IMR-90 (cell line): ENCODE results near the gene MOB2. TPM values are rescaled to one million over a fixed set of nuclear protein-coding genes. Genes with fewer than 3 reads are reported as not detected.

ENCODE experiments used
- ATAC-seq: fragments of 200-7000 bp; cut with Tn5 transposase; 2 replicates; pipeline ENCODE4 v1.9.1; 2020; ENCODE audit warnings: low read depth, mild to moderate bottlenecking, moderate library complexity
- BruUV-seq: library from RNA; stranded (reverse); fragments of 400-500 nt; replicated peaks from 2 replicates; lab custom pipeline; 2021; lab: Mats Ljungman, UMichigan
- CTCF ChIA-PET: fragments of 300-600 bp; formaldehyde crosslinking; extraction: SDS; loops from one replicate; lab custom pipeline; 2021; ENCODE audit warnings: antibody characterized with exemption; lab: Yijun Ruan, JAX
- POLR2A ChIA-PET: fragments of 300-600 bp; sonication (Branson Sonifier 250); formaldehyde crosslinking; loops from one replicate; lab custom pipeline; 2022; ENCODE audit warnings: antibody characterized with exemption; ENCODE audit not compliant: unreplicated experiment; lab: Charles Lee
- DNase-seq: peaks from one replicate; pipeline ENCODE4 v3.0.0; 2013
- H2AFZ ChIP-seq: replicated peaks from 2 replicates; pipeline ENCODE3; 2013; ENCODE audit warnings: low read length, mild to moderate bottlenecking; ENCODE audit not compliant: poor library complexity
- H2AK5ac ChIP-seq: 2 replicates; pipeline ENCODE4 v1.6.1; 2013; ENCODE audit warnings: low read depth, low read length, inconsistent platforms
- H2AK9ac ChIP-seq: replicated peaks from 2 replicates; pipeline ENCODE3; 2013; ENCODE audit warnings: mild to moderate bottlenecking, low read depth, low read length, moderate library complexity; ENCODE audit not compliant: poor library complexity
- H2BK120ac ChIP-seq: 2 replicates; pipeline ENCODE4 v1.6.1; 2013; ENCODE audit warnings: low read depth, low read length, inconsistent platforms
- H2BK15ac ChIP-seq: 3 replicates; pipeline ENCODE4 v1.6.1; 2013; ENCODE audit warnings: low read depth, low read length, inconsistent platforms
- H2BK20ac ChIP-seq: 2 replicates; pipeline ENCODE4 v1.6.1; 2013; ENCODE audit warnings: low read depth, mild to moderate bottlenecking, inconsistent platforms, low read length, moderate library complexity
- H2BK5ac ChIP-seq: 2 replicates; pipeline ENCODE4 v1.6.1; 2013; ENCODE audit warnings: mild to moderate bottlenecking, low read depth, low read length, inconsistent platforms; ENCODE audit not compliant: poor library complexity, severe bottlenecking
- H3K14ac ChIP-seq: replicated peaks from 2 replicates; pipeline ENCODE4 v1.6.1; 2013; ENCODE audit warnings: low read depth, low read length, inconsistent platforms
- H3K18ac ChIP-seq: 2 replicates; pipeline ENCODE4 v1.6.1; 2013; ENCODE audit warnings: low read depth, low read length, control low read depth
- H3K23ac ChIP-seq: 2 replicates; pipeline ENCODE4 v1.6.1; 2013; ENCODE audit warnings: low read depth, low read length, inconsistent platforms
- H3K27ac ChIP-seq: 2 replicates; pipeline ENCODE4 v1.5.1; 2013; ENCODE audit warnings: mild to moderate bottlenecking, control low read depth, low read length; ENCODE audit not compliant: insufficient read depth
- H3K27me3 ChIP-seq: 2 replicates; pipeline ENCODE4 v1.6.1; 2013; ENCODE audit warnings: low read length; ENCODE audit not compliant: control insufficient read depth, insufficient read depth
- H3K36me3 ChIP-seq: 2 replicates; pipeline ENCODE4 v1.6.1; 2013; ENCODE audit warnings: low read length, mixed read lengths; ENCODE audit not compliant: control insufficient read depth, insufficient read depth
- H3K4ac ChIP-seq: 2 replicates; pipeline ENCODE4 v1.6.1; 2013; ENCODE audit warnings: low read depth, low read length, inconsistent platforms
- H3K4me1 ChIP-seq: 2 replicates; pipeline ENCODE4 v1.6.1; 2013; ENCODE audit warnings: low read length, mixed read lengths; ENCODE audit not compliant: control insufficient read depth, insufficient read depth
- H3K4me2 ChIP-seq: 2 replicates; pipeline ENCODE4 v1.6.1; 2013; ENCODE audit warnings: low read depth, mild to moderate bottlenecking, control low read depth, low read length, moderate library complexity
- H3K4me3 ChIP-seq: 2 replicates; pipeline ENCODE4 v1.5.1; 2013; ENCODE audit warnings: low read depth, mild to moderate bottlenecking, control low read depth, low read length, moderate library complexity; ENCODE audit not compliant: insufficient read depth
- H3K56ac ChIP-seq: 2 replicates; pipeline ENCODE4 v1.6.1; 2013; ENCODE audit warnings: low read length, inconsistent platforms; ENCODE audit not compliant: insufficient read depth; ENCODE audit errors: extremely low read depth
- H3K79me1 ChIP-seq, 2 experiments: 2 replicates each; pipeline ENCODE4 v1.6.1; 2013; ENCODE audit warnings: low read length in 2 of 2, inconsistent platforms in 1 of 2, low read depth in 1 of 2
- H3K9ac ChIP-seq: 2 replicates; pipeline ENCODE4 v1.6.1; 2013; ENCODE audit warnings: low read depth, low read length, control low read depth
- H3K9me1 ChIP-seq: 2 replicates; pipeline ENCODE4 v1.6.1; 2013; ENCODE audit warnings: low read length, inconsistent platforms; ENCODE audit not compliant: insufficient read depth
- H3K9me3 ChIP-seq: 2 replicates; pipeline ENCODE4 v1.6.1; 2013; ENCODE audit warnings: low read length; ENCODE audit not compliant: control insufficient read depth, insufficient read depth
- H4K20me1 ChIP-seq: 2 replicates; pipeline ENCODE4 v1.6.1; 2013; ENCODE audit warnings: low read length, inconsistent platforms; ENCODE audit not compliant: insufficient read depth
- H4K5ac ChIP-seq: 2 replicates; pipeline ENCODE4 v1.6.1; 2013; ENCODE audit warnings: mild to moderate bottlenecking, low read depth, low read length, control low read depth
- H4K8ac ChIP-seq, 2 experiments: 2 replicates each; pipeline ENCODE4 v1.6.1; 2013; ENCODE audit warnings: low read depth in 2 of 2, low read length in 2 of 2, control low read depth in 1 of 2, inconsistent platforms in 1 of 2
- H4K91ac ChIP-seq: 2 replicates; pipeline ENCODE4 v1.6.1; 2013; ENCODE audit warnings: low read depth, low read length, inconsistent platforms; ENCODE audit not compliant: insufficient read depth
- BHLHE40 ChIP-seq: fragments of 150-350 bp; IDR thresholded peaks from 2 replicates; pipeline ENCODE4 v1.6.1; 2016; ENCODE audit warnings: mild to moderate bottlenecking, low read depth, low read length
- CEBPB ChIP-seq: IDR thresholded peaks from 2 replicates; pipeline ENCODE4 v1.6.1; 2012; ENCODE audit warnings: low read depth, low read length, improper control_type of control experiment
- CTCF ChIP-seq: conservative IDR thresholded peaks from 2 replicates; pipeline ENCODE4 v1.5.1; 2012; ENCODE audit warnings: mild to moderate bottlenecking, low read depth, low read length, improper control_type of control experiment
- FOS ChIP-seq: fragments of 150-350 bp; IDR thresholded peaks from 2 replicates; pipeline ENCODE4 v1.6.1; 2016; ENCODE audit warnings: low read depth, low read length
- MAFK ChIP-seq: IDR thresholded peaks from 2 replicates; pipeline ENCODE4 v1.6.1; 2012; ENCODE audit warnings: low read depth, low read length, improper control_type of control experiment
- MAZ ChIP-seq: IDR thresholded peaks from 2 replicates; pipeline ENCODE4 v1.6.1; 2012; ENCODE audit warnings: low read depth, mild to moderate bottlenecking, low read length, improper control_type of control experiment, moderate library complexity, borderline replicate concordance
- MXI1 ChIP-seq: IDR thresholded peaks from 2 replicates; pipeline ENCODE4 v1.6.1; 2012; ENCODE audit warnings: low read depth, mild to moderate bottlenecking, low read length, moderate library complexity, borderline replicate concordance
- RCOR1 ChIP-seq: IDR thresholded peaks from 2 replicates; pipeline ENCODE4 v1.6.1; 2012; ENCODE audit warnings: mild to moderate bottlenecking, low read length, improper control_type of control experiment; ENCODE audit not compliant: insufficient replicate concordance
- RFX5 ChIP-seq: IDR thresholded peaks from 2 replicates; pipeline ENCODE4 v1.8.0; 2012; ENCODE audit warnings: low read depth, mild to moderate bottlenecking, low read length, moderate library complexity
- USF2 ChIP-seq: fragments of 150-350 bp; IDR thresholded peaks from 2 replicates; pipeline ENCODE4 v1.6.1; 2017; ENCODE audit warnings: mild to moderate bottlenecking, antibody characterized with exemption, low read length, low read depth
- WGBS, 2 experiments: methylation state at CpG; one replicate each; pipeline versions ENCODE4 v1.1.5 to v1.1.7; 2013; ENCODE audit warnings: missing lambda C conversion rate in 2 of 2; ENCODE audit not compliant: insufficient read length in 1 of 2; ENCODE audit errors: extremely low coverage in 2 of 2; 5-methylcytosine and 5-hydroxymethylcytosine counted together
- dilution Hi-C: fragments of 300-500 bp; cut with HindIII; formaldehyde crosslinking; loops from one replicate; pipeline ENCODE4 v1.14.3; 2018; ENCODE audit warnings: low sequenced_read_pairs; ENCODE audit not compliant: unreplicated experiment
- in situ Hi-C: fragments of 300-500 bp; cut with MboI; formaldehyde crosslinking; loops from 3 replicates; pipeline ENCODE4 v1.14.3; 2019; ENCODE audit warnings: low sequenced_read_pairs, inconsistent platforms, mixed read lengths
- intact Hi-C: fragments of 100-400 bp; cut with micrococcal nuclease; formaldehyde crosslinking; loops from 2 replicates; pipeline ENCODE4 v1.10.0; 2022
- polyA plus RNA-seq, 3 experiments: library from polyadenylated mRNA; depleted of rRNA; stranded (reverse); fragments of >200 nt; gene quantifications; 2 replicates each; pipeline ENCODE4 v1.2.3, GENCODE V29; 2012; ENCODE audit warnings: low replicate concordance in 1 of 3
- total RNA-seq: library from RNA; depleted of rRNA; stranded (reverse); fragments of >200 nt; gene quantifications from 2 replicates; pipeline ENCODE4 v1.2.3, GENCODE V29; 2012

The MOB2 gene
- total and polyA plus RNA-seq, 2 of the 4 experiments (the other 2 are of a cell fraction): 23.7 to 36.2 TPM

DNA sequence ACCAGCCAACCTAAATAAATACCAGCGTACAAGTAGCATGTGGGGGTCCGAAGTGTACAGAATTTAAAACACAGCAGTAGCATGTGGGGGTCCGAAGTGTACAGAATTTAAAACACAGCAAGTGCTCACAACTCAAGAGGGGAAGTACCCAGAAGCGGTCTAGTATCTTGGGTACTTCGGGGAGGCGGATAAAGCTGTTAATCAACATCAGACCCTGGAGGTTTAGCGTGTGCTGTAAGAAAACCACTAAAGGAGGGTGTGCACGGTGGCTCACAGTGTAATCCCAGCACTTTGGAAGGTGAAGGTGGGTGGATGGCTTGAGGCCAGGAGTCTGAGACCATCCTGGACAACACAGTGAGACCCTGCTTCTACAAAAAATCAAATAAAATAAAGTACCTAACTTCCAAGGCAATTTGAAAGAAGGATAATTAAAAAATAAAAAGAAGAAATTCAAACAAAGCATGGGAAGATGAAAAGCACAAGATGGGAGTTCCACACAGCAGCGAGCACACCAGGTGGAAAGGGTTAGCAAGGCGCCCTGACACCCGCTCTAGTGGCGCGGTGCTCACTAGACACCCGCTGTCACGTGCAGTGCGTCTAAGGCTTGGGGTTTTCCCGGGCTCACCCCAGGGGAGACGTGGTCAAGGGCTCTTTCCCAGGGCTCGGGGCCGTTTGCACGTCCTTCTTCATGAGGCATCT, 35.0 kb upstream of the MOB2 start:
- Histone ChIP-seq H3K9ac (no peak overlapping the region), H3K23ac (no peak overlapping the region), H2BK20ac (no peak overlapping the region), H3K27ac (no peak overlapping the region), H3K14ac (no peak overlapping the region), H2BK5ac (no peak overlapping the region), H3K9me3 (no peaks in the 10 kb centered on the region), H3K27me3 (no peaks in the 10 kb centered on the region), H4K20me1 (peaks cover 88% of the 10 kb centered on the region), H2AK9ac (no peak overlapping the region), H3K9me1 (peaks cover 5% of the 10 kb centered on the region; the same call in 1 of the 2 replicates), H2BK120ac (no peak overlapping the region), H3K4me2 (no peak overlapping the region), H3K4ac (no peak overlapping the region), H3K4me3 (no peak overlapping the region), H2BK15ac (no peak overlapping the region), H3K79me1 (peaks cover 28 to 56% of the 10 kb centered on the region in 2 experiments), H2AK5ac (no peak overlapping the region), H3K4me1 (peaks cover 9% of the 10 kb centered on the region), H2AFZ (no peak overlapping the region), H4K91ac (no peak overlapping the region), H3K56ac (no peak overlapping the region), H4K8ac (no peak overlapping the region), H3K18ac (no peak overlapping the region), H3K36me3 (no peaks in the 10 kb centered on the region), H4K5ac (no peak overlapping the region)
- WGBS, 2 experiments: 94% methylated on average over 5 of the region's 21 CpGs; no CpG with 5 or more reads in 1 of the 2 experiments
- POLR2A ChIA-PET: no interaction called here
- DNase-seq: no peak
- intact Hi-C loops (no loop called here), in situ Hi-C loops (loop anchor here (25.0 kb wide), 1 partner anchor 309 kb away; the partner anchor contains the start of gene MUC5B), dilution Hi-C loops (no loop called here)
- TF ChIP-seq BHLHE40: no peak
- no peak for TF ChIP-seq CTCF
- no peak for TF ChIP-seq FOS
- no peak for TF ChIP-seq MAZ
- TF ChIP-seq CEBPB: no peak
- no peak for TF ChIP-seq USF2
- no peak for TF ChIP-seq RCOR1
- TF ChIP-seq RFX5: no peak
- no peak for TF ChIP-seq MXI1
- no peak for TF ChIP-seq MAFK
- CTCF ChIA-PET: interaction anchor here (1.5 kb wide), 1 partner anchor 53 kb away, joined by 3 read pairs; no protein-coding TSS in a partner anchor
- ATAC-seq: no peak
- BruUV-seq: no TSS peak
